HG02885 (cell line): ENCODE data around the gene PPP6R2.
"Not testable (repeated sequence)": the region's sequence is repeated elsewhere in the genome, so short reads cannot be mapped to it uniquely, and the experiment has no call there.

ENCODE experiments used
- ATAC-seq: cut with Tn5 transposase; IDR thresholded peaks from one replicate; pipeline ENCODE4 v1.9.1; 2021; ENCODE audit warnings: mild to moderate bottlenecking; ENCODE audit not compliant: unreplicated experiment, poor library complexity

The PPP6R2 gene

DNA sequence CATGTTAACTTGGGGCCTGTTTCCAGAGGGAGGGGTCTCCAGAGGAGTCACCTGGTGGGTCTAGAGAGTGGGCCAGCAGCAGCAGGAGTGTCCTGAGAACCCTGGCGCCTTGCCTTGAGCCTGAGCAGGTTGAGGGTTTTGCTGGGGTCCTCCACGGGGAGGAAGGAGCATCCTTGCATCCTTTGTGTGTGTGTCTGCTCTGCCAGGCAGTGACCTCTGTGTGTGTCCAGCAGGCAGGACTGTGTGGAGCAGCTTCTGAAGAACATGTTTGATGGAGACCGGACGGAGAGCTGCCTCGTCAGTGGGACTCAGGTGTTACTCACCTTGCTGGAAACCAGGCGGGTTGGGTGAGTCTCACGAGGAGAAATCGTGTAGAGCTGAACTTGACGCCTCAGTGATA, 76.0 kb downstream of the PPP6R2 start:
- ATAC-seq = no peak

DNA sequence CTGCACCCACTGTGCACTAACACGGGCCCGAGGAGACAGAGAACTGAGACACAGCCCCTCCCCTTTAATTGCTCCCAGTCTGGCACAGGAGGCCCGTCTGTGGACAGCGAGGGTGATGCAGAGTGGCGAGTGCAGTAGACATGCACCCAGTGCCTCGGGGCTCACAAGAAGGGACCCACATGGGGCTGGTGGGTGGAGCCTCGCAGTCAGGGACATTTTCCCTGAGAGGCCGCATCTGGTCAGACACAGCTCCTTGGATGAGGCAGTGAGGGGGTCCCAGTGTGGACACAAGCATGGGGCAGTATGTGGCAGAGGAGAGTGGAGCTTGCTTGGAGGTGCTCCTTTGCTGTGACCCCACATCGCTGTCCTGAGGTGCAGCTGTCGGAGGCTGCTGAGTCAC, 76.9 kb downstream of the PPP6R2 start:
- ATAC-seq = no peak

DNA sequence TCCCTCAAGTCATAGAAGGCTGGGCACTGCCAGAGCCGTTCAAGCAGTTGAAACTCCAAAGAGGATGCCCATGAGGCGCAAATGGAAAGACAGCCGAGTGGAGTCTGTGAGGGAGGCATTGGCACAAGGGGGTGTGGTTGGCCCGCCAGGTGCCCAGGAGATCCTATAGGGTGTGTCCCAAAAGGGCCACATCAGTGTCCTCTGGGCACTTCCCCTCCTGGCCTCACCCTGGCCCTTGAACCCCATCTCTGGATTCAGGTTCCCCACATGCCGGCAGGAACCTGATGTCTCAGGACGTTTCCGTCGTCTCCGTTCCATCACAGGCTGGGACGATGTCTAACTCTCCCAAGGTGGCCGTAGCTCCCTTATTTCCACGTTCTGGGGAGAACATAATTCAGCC, 77.5 kb downstream of the PPP6R2 start:
- ATAC-seq = no peak

DNA sequence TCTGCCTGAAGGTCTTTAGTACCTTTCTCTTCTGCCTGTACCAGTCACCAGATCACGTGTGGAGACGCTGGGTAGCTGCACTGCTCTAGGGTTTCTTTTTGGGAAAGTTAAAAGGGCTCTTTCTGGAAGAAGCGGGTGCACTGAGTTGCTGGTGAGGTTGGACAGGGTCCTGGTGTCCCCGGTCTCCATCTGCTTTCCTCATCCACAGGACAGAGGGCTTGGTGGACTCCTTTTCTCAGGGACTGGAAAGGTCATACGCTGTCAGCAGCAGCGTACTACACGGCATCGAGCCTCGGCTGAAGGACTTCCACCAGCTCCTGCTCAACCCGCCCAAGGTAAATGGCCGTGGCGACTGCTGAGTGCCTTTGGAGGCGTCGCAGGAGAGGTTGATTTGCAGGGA, 78.9 kb downstream of the PPP6R2 start:
- ATAC-seq = no peak

DNA sequence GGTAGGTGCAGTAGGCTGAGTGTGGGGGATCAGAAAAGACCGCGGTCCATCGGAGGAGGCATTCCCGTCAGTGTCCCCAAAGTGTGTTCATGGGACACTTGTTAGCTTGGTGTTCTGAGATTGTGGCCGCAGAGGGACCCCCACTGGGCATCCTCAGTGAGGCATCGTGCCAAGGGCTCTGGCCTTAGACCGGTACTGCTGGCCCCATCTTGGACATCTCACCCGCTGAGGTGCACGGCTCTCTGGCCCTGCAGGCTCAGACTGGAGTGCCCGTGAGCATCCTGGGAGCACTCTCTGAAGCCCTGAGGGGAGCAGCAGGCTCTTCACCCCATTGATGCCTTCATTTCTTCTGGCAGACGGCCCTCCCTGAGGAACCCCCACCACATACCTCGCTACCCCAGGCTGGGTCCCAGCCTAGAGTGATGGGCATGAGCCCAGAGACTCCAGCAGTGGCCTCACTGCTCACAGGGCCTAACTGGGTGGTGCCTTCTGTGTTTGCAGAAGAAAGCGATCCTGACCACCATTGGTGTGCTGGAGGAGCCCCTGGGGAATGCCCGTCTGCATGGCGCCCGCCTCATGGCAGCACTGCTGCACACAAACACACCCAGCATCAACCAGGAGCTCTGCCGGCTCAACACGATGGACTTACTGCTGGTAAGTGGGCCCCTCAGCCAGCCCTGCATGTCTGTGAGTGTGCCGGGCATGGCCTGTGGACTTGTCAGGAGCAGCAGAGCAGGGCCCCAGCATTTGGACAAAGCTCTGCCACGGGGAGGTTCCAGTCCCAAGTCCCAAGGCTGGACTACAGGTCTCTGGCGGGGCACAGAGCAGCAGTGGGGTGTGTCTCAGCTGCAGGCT, 80.1 kb downstream of the PPP6R2 start:
- ATAC-seq = no peak

DNA sequence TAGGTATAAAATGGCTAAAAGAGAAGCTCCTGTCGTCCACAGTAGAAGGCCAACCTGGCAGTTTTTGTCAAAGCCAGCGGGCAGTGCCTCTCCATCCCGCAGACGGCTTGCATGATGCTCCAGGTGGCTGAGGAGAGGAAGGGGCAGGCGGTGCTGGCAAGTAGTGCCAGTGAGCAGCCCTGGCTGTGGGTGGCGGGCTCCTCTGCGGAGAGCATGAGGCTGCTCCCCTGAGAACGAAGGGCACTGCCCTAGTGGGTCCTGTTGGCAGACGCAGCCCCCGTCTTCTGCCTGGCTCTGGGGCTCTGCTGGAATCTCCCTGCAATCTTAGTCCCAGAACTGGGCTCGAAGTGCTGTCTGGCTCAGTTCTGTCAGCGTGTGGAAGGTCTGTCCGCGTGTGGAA, 80.8 kb downstream of the PPP6R2 start:
- no peak for ATAC-seq

DNA sequence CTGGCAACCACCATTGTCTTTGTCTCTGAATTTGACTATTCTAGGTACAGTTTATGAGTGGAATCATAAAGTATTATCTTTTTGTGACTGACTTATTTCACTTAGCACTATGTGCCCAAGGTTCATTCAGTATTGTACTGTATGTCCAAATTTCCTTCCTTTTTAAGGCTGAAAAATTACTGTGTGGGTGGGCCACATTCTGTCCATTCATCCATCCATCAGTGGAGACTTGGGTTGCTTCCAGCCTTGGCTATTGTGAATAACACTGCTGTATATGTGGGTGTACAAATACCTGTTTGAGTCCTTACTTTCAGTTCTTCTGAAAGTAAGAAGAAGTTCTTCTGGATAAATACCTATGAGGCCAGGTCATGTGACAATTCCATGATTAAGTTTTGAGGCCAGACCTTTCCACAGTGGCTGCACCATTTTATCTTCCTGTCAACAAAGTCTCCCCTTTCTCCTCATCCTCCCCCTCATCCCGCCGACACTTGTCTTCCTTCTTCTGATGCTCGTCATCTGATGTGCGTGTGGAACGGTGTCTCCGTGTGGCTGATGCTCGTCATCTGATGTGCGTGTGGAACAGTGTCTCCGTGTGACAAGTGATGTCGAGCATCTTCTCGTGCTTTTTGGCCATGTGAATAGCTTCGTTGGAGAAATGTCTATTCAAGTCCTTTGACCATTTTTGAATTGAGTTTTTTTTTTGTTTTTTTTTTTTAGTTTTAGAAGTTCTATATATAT, 82.2 kb downstream of the PPP6R2 start:
- ATAC-seq = no peak

DNA sequence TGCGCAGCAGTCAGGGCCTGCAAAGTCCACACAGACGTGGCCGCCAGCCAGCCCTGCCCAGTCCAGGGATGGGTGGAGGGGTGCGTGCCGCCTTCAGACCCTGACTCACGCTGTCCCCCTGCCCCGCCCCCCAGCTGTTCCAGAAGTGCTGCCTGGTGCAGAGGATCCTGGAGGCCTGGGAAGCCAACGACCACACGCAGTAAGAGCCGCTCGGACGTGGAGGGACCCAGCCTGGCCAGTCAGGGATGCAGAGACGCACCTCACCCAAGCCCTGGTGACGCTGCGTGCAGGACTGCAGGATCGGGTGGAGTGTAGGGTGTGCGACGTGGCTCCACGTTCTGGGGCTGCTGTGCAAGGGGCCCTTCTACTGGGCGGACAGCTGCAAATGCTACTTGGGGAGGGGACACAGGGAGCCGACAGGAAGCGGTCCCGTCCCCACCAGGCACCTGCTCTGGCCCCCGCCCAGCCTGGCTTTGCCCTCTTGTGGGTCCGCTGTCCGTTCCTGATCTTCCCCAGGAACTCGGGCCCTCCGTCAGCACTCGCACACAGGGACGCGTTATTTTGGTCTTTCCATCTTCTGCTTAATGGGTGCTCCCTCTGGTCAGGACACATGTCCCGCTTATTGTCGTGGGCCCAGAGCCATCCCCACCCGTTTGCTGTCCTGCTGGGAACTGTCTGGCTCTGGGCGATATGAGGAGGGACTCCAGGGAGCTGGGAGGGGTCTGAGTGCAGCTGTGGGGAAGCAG, 89.2 kb downstream of the PPP6R2 start:
- ATAC-seq = no peak

DNA sequence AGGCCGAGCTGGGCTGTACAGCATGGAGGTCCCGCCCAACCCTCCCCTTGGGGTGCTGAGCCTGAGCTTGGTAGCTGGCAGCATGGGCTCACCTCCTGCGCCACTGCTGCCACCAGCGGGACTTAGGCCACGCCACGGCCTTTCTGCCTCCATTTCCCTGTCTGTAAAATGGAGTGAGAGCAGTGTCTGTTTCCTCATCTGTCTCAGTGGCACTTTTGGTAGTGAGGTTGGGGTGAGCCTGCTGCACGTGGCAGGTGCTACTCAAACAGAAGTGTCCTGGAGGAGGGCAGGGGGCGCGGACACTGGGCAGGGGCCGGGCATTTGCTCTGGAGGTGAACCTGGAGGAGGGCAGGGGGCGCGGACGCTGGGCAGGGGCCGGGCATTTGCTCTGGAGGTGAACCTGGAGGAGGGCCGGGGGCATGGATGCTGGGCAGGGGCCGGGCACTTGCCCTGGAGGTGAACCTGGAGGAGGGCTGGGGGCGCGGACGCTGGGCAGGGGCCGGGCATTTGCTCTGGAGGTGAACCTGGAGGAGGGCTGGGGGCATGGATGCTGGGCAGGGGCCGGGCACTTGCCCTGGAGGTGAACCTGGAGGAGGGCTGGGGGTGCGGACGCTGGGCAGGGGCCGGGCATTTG, 89.9 kb downstream of the PPP6R2 start:
- ATAC-seq = not testable (repeated sequence)

DNA sequence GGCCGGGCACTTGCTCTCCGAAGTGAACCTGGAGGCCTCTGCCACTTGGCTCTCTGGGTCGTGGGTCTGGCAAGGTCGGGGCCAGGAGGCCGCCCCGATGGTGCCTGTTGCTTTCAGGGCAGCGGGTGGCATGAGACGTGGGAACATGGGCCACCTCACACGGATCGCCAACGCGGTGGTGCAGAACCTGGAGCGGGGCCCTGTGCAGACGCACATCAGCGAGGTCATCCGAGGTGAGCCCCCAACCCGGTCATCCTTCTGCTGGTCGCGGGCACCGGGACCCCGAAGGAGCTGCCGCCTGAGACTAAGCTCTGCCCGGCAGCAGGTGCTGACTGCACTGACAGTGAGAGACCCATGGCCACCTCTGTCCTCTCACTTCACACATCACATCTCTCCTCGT, 91.7 kb downstream of the PPP6R2 start:
- ATAC-seq = no peak

DNA sequence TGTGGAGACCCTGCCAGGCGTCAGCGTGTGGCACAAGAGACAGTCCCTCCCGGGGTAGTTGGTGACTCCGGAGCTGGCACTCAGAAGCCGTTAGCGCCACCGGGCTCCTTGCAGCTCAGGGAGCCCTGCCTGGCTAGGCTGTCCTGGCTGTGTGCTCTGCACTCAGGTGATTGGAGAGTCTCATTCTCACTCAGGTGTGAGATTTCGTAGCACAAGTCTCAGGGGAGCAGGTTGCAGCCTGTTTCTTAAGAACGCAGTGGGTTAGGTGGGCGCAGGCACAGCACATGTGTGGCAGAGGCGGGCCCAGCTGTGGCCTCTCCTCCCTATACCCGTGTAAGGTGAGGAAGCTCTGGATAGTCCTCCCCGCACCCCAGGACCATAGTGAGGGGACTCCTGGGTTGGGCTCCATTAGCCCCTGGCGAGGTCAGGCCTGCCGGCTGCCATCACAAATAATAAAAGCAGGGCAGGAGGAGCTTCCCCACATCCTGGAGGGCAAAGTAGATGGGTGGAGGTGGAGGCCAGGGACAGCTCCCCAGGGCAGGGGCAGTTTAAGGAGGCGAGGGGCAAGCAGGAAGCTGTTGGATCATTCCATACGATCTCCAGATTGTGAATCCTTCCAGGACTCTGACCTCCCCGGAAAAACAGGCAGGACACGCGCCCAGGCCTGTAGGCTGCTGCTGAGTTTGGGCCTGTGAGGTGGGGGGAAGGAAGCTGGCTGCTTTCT, 92.3 kb downstream of the PPP6R2 start:
- ATAC-seq = no peak

DNA sequence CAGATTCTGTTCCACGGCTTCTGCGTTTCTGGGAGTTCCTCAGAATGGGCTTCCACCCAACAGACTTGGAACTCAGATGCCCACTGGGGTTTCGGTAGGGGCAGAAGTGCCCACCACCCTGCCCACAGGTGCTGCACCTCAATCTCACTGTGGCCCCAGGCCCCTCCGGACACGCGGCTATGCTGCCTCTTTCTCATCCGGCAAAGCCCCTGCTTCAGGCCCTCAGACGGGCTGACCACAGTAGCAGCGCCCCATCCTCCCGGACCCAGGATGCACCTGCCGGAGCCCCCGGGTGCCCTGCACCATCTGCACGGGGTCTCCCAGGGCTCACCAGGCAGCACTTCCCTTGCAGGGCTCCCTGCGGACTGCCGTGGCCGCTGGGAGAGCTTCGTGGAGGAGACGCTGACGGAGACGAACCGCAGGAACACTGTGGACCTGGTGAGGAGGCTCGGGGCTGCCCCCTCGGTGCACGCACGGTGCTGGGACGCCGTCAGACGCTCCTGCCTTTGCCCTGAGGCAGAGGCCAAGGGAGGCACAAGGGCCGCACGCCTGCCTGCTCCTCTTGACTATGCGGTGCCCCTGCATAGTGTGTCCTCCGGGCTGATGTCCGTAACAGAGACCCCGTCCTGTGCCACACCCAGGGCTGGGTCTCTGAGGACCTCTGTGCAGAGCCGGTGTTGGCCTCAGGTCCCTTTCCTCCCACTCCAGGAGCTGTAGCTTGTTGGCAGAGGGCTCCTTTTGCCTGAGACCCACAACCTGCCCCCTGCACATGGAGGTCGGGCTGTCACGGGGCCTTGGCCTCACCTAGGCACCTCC, 93.1 kb downstream of the PPP6R2 start:
- ATAC-seq = no peak

DNA sequence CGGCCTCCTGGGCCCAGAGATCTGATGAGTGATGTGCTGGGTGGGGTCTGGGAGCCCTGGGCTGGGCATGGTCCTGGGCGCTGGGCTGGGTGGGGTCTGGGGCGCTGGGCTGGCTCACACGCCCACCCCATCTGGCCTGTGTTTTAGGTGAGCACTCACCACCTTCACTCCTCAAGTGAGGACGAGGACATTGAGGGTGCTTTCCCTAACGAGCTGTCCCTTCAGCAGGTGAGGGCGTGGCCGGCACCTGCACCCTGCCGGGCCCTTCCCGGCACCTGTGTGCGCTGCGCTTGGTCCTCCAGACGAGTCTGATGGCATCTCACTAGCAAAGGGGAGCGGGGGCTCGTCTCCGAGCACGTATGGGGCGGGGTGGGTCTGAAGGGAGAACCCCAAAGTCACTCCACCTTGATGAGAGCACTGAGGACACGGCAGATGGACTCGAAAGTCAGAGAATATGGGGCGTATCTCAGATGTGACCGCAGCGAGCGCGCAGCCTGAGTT, 93.8 kb downstream of the PPP6R2 start:
- no peak for ATAC-seq

DNA sequence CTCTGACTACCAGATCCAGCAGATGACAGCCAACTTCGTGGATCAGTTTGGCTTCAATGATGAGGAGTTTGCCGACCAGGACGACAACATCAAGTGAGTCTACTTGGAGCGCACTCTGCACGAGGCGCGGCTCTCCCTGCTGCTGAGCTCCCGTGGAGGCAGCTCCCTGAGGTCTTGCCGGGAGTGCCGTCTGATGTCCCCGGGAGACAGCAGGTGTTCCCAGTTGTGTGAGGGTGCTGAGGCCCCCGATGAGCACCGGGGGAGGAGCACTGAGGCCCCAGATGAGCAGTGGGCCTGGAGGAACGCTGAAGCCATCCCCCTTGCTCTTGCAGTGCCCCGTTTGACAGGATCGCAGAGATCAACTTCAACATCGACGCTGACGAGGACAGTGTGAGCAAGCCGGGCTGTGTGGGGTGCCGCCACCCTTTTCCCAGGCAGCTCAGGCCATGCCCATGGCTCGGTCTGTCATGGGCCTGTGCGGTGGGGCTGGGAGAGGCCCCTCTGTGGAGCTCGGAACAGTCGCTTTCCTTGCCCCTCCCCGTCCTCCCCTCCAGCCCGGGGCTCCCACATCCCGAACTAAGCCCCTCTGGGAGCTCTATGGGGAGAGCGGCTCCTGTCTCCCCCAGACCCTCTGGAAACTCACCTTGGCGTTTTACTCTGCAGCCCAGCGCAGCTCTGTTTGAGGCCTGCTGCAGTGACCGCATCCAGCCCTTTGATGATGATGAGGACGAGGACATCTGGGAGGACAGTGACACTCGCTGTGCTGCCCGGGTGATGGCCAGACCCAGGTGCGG, 94.6 kb downstream of the PPP6R2 start:
- no peak for ATAC-seq

DNA sequence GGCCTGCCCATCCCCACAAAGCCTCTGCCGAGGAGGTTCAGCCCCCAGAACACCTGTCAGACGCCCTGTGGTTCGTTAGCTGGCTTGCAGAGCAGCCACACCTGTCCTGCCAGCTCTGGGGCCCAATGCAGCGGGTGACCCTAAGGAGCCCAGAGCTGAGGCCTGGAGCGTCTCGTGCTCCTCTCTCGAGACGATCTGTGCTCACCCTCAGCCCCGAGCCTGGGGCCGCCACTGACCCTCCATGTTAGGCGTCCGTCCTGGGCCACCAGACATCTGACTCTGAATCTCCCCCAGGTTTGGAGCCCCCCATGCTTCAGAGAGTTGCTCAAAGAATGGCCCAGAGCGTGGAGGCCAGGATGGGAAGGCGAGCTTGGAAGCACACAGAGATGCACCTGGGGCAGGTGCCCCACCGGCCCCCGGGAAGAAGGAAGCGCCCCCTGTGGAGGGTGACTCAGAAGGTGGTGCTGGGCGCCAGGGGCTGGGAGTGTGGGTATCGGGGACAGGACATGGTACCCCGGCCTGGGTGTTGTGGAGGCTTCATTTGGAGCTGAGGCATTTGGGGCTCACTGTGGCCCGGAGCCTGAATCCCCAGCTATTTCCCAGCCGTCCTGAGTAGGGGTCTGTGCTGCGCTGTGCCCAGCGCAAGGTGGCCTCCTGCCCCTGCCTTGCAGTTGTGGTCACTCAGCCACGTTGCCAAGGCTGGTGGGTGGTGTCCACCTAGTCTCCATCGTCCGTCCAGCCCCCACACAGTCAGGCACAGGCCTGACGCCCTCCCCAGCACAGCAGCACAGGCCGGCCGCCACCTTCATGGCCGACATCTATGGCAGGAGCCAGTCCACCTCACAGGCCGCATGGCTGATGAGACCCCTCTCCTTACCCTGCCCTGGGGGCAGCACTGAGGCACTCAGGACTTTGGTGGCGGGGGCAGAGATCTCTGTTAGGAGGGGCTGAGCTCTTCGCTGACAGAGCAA, 95.5 kb downstream of the PPP6R2 start:
- no peak for ATAC-seq

DNA sequence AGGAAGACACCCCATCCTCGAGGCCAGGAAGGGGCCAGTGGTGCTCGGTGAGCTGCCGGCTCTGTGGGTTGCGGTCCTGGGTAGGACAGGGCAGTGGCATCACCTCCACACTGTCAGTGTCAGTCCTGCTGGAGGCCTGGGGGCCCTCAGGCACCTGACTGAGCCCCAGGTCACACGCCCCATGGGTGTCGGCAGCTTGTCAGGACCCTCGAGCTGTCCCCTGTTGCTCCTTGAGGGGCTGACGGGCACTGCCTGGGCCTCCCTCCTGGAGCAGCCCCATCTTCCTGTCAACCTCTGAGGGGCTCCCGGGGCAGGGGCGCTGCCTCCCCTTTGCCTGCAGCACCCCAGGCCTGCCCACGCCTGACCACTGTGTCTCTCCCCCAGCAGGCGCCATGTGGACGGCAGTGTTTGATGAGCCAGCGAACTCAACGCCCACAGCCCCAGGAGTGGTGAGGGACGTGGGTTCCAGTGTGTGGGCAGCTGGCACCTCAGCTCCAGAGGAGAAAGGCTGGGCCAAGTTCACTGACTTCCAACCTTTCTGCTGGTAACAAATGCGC, 96.3 kb downstream of the PPP6R2 start:
- ATAC-seq = no peak

DNA sequence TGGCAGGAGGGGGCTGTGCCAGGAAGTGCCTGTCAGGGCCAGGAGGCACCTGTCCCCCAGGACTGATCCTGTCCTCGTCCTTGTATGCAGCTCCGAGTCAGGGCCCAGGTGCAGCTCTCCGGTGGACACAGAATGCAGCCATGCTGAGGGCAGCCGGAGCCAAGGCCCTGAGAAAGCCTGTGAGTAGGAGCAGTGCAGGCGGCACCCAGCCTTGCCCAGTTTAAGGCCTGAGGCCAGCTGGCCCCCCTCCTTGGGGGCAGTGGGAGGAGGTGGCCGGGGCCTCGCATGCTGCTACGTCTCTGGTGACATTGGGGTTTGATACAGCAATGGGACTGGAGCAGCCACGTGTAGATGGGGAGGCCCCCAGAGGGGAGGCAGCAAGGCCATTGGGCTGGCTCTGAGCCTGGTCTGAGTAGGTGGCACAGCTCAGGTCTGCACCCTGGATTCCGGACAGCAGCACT, 96.8 kb downstream of the PPP6R2 start:
- ATAC-seq = no peak
